ENCODE data around the gene KRTAP1-5. TPM values are rescaled to one million over a fixed set of nuclear protein-coding genes. Genes with fewer than 3 reads are reported as not detected.

Gene KRTAP1-5, protein sequence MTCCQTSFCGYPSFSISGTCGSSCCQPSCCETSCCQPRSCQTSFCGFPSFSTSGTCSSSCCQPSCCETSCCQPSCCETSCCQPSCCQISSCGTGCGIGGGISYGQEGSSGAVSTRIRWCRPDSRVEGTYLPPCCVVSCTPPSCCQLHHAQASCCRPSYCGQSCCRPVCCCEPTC
- total RNA-seq: not detected

DNA sequence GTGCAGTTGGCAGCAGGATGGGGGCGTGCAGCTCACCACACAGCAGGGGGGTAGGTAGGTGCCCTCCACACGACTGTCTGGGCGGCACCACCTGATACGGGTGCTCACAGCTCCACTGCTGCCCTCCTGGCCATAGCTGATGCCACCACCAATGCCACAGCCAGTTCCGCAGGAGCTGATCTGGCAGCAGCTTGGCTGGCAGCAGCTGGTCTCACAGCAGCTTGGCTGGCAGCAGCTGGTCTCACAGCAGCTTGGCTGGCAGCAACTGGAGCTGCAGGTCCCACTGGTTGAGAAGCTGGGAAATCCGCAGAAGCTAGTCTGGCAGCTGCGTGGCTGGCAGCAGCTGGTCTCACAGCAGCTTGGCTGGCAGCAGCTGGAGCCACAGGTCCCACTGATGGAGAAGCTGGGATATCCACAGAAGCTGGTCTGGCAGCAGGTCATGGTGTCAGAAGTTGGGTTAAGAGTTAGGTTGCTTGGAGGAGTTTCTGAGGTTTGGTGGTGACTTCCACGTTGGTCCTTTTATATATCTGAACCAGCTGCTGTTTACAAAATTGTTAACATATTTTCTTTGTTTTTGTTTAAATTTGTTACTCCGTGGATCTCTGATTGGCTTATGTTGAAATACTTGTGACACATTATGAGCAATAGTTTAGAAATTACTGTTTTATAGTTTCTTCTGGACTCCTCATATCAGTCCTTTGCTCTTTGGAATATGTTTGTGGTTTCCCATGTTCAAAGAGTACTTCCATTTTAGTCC lies at the start of gene KRTAP1-5:
Gene KRTAP1-5 (minus strand): TSS at position 494 of the 757 bp plus-strand sequence. CDS start 53 bp downstream, at position 441.
- Histone ChIP-seq H3K27ac (no peak within 1 kb of the TSS), H3K36me3 (no peaks in the 10 kb centered on the region), H3K27me3 (peaks cover 0 to 32% (median 0%) of the 10 kb centered on the region in 4 donors), H3K4me3 (no peak within 1 kb of the TSS), H3K9me3 (no peaks in the 10 kb centered on the region), H3K4me1 (peaks cover 0 to 14% (median 0%) of the 10 kb centered on the region in 3 donors)
- intact Hi-C loops (cut with DNase I): no loop called here
- DNase-seq: no peak
- no peak for TF ChIP-seq POLR2A (IDR thresholded peaks at IDR 0.05)
- TF ChIP-seq, protein P1, sequence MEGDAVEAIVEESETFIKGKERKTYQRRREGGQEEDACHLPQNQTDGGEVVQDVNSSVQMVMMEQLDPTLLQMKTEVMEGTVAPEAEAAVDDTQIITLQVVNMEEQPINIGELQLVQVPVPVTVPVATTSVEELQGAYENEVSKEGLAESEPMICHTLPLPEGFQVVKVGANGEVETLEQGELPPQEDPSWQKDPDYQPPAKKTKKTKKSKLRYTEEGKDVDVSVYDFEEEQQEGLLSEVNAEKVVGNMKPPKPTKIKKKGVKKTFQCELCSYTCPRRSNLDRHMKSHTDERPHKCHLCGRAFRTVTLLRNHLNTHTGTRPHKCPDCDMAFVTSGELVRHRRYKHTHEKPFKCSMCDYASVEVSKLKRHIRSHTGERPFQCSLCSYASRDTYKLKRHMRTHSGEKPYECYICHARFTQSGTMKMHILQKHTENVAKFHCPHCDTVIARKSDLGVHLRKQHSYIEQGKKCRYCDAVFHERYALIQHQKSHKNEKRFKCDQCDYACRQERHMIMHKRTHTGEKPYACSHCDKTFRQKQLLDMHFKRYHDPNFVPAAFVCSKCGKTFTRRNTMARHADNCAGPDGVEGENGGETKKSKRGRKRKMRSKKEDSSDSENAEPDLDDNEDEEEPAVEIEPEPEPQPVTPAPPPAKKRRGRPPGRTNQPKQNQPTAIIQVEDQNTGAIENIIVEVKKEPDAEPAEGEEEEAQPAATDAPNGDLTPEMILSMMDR (IDR thresholded peaks at IDR 0.05): no peak
- WGBS, 2 donors: 28 to 44% methylated on average over 2 to 7 of the region's 9 CpGs

DNA sequence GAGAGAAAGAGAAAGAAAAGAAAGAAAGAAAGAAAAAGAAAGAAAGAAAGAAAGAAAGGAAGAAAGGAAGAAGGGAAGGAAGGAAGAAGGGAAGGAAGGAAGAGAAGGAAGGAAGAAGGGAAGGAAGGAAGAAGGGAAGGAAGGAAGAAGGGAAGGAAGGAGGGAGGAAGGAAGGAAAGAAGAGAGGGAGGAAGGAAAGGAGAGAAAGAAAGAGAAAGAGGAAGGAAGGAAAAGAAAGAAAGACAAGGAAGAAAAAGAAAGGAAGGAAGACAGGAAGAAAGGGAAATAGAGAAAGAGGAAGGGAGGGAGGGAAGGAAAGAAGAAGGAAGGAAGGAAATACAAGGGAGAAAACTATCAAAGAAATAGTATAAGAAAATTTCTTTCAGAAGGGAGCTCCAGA lies 49.8 kb upstream of the KRTAP1-5 start:
- Histone ChIP-seq H3K27ac (no peak overlapping the region), H3K9me3 (no peaks in the 10 kb centered on the region)
- intact Hi-C loops (cut with DNase I): no loop called here

DNA sequence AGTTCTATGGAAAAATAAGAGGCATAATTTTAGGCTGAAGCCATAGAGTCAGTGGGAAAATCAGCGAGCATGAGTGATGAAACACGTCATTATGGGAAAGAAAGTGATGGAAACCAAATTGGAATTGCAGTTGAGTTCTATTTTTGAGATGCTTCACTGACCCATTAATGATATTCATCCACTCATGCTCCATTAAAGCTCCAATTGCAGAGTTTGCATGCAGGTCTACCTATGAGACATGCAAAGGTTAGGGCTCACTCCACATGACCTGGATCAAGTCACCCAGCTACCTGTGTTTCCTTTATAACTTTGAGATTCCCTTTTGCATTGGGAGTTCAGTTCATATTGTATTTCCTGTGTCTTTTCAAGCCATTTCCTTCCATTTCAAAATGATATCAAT lies 46.7 kb upstream of the KRTAP1-5 start:
- Histone ChIP-seq H3K4me3 (no peak overlapping the region), H3K4me1 (no peaks in the 10 kb centered on the region), H3K36me3 (no peaks in the 10 kb centered on the region), H3K9me3 (no peaks in the 10 kb centered on the region), H3K27me3 (peaks cover 0 to 15% (median 0%) of the 10 kb centered on the region in 4 donors), H3K27ac (no peak overlapping the region)
- no peak for DNase-seq
- 80 to 97% methylated on average over 2 of the region's 2 CpGs for WGBS, 2 donors
- TF ChIP-seq, protein P1 (IDR thresholded peaks at IDR 0.05): no peak
- TF ChIP-seq POLR2A (IDR thresholded peaks at IDR 0.05): no peak
- intact Hi-C loops (cut with DNase I): no loop called here

More for the DNA sequence above, 49.8 kb upstream of the KRTAP1-5 start:
- no peak overlapping the region for H3K4me3 ChIP-seq
- no peak for TF ChIP-seq POLR2A (IDR thresholded peaks at IDR 0.05)
- TF ChIP-seq, protein P1 (IDR thresholded peaks at IDR 0.05): no peak
- H3K27me3 ChIP-seq: peaks cover 0 to 15% (median 0%) of the 10 kb centered on the region in 4 donors
- no peak for DNase-seq
- no peaks in the 10 kb centered on the region for H3K36me3 ChIP-seq
- H3K4me1 ChIP-seq: no peaks in the 10 kb centered on the region

DNA sequence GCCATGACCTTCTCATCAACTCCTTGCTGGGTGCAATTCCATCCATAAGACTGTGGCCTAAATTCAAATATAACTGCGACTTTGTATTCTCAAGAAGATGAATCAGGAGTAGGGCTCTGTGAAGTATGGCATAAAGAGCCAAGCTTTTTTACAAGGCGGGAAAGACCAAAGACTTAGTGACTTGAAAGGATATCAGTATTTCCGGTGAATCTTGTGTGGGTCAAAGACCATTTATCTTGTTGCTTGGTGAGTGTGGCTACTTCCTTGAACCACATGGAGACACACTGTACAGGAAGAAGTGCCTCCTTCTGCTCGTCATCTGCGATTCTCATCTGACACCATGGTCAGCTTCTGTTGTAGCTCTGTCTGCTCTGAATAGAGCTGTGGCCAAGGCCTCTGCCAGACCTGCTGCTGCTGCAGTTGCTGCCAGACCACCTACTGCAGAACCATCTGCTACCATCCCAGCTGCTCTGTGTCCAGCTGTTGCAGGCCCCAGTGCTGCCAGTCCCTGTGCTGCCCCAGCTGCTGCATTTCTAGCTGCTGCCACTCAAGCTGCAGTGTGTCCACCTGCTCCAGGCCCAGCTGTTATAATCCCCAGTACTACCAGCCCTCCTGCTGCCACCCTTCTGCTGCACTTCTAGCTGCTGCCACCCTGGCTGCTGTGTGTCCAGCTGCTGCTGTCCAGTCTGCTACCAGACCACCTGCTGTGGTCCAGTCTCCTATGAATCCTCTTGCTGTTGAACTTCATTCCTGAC lies 44.8 kb upstream of the KRTAP1-5 start:
- H3K27ac ChIP-seq: no peak overlapping the region
- H3K27me3 ChIP-seq: peaks cover 0 to 15% (median 0%) of the 10 kb centered on the region in 4 donors
- H3K4me1 ChIP-seq: no peaks in the 10 kb centered on the region
- 80 to 84% methylated on average over 5 of the region's 5 CpGs for WGBS, 2 donors
- H3K36me3 ChIP-seq: no peaks in the 10 kb centered on the region
- intact Hi-C loops (cut with DNase I): no loop called here
- H3K9me3 ChIP-seq: no peaks in the 10 kb centered on the region
- no peak overlapping the region for H3K4me3 ChIP-seq
- DNase-seq: no peak
- TF ChIP-seq, protein P1 (IDR thresholded peaks at IDR 0.05): no peak
- TF ChIP-seq POLR2A (IDR thresholded peaks at IDR 0.05): no peak

- Histone ChIP-seq H3K4me3 (no peak overlapping the region), H3K9me3 (no peaks in the 10 kb centered on the region), H3K36me3 (no peaks in the 10 kb centered on the region), H3K4me1 (no peaks in the 10 kb centered on the region), H3K27me3 (no peaks in the 10 kb centered on the region), H3K27ac (no peak overlapping the region)
- 55 to 80% methylated on average over 3 of the region's 3 CpGs for WGBS, 2 donors
- no peak for DNase-seq
- intact Hi-C loops (cut with DNase I): no loop called here
- TF ChIP-seq POLR2A (IDR thresholded peaks at IDR 0.05): no peak
- TF ChIP-seq, protein P1 (IDR thresholded peaks at IDR 0.05): no peak
Observed at GRCh38 chr17:41069031-41069430, 42.0 kb upstream of the KRTAP1-5 start.
